Stomach smooth muscle (tissue), 2 donors: ENCODE measurements around the gene DNAAF2.

Experiments used
- H3K27ac ChIP-seq: one replicate; pipeline ENCODE4 v1.7.0; 2013; ENCODE audit warnings: mild to moderate bottlenecking, low read length, inconsistent platforms
- H3K27me3 ChIP-seq, 2 donors: one replicate each; pipeline ENCODE4 v1.7.0; 2013; ENCODE audit warnings: low read length in 2 of 2; ENCODE audit not compliant: insufficient read depth in 2 of 2, control insufficient read depth in 1 of 2
- H3K36me3 ChIP-seq, 2 donors: one replicate each; pipeline ENCODE4 v1.7.0; 2013; ENCODE audit warnings: low read length in 2 of 2; ENCODE audit not compliant: control insufficient read depth in 2 of 2, insufficient read depth in 2 of 2
- H3K4me1 ChIP-seq: one replicate; pipeline ENCODE4 v1.7.0; 2013; ENCODE audit warnings: low read length; ENCODE audit not compliant: control insufficient read depth, insufficient read depth
- H3K4me3 ChIP-seq, 2 donors: one replicate each; pipeline ENCODE4 v1.7.0; 2013; ENCODE audit warnings: low read length in 2 of 2
- H3K9ac ChIP-seq, 2 donors: one replicate each; pipeline ENCODE4 v1.7.0; 2013; ENCODE audit warnings: low read length in 2 of 2, mild to moderate bottlenecking in 1 of 2
- H3K9me3 ChIP-seq, 2 donors: one replicate each; pipeline ENCODE4 v1.7.0; 2013; ENCODE audit warnings: low read length in 2 of 2; ENCODE audit not compliant: control insufficient read depth in 2 of 2
- donor health status: healthy.
- donor health status: Pancreatic carcinoma.

The DNAAF2 gene

GRCh38 chr14:49641697-49642129 lies 6.7 kb upstream of the DNAAF2 start:
- H3K9me3 ChIP-seq = no peaks in the 10 kb centered on the region
- H3K4me3 ChIP-seq = no peak overlapping the region
- no peak overlapping the region for H3K27ac ChIP-seq
- H3K4me1 ChIP-seq = peaks cover 3% of the 10 kb centered on the region
- no peaks in the 10 kb centered on the region for H3K36me3 ChIP-seq
- no peaks in the 10 kb centered on the region for H3K27me3 ChIP-seq
- H3K9ac ChIP-seq = no peak overlapping the region

GRCh38 chr14:49640540-49641417 lies 5.7 kb upstream of the DNAAF2 start:
- Histone ChIP-seq H3K27ac (no peak overlapping the region), H3K27me3 (no peaks in the 10 kb centered on the region), H3K36me3 (no peaks in the 10 kb centered on the region), H3K4me1 (peaks cover 3% of the 10 kb centered on the region), H3K9ac (no peak overlapping the region), H3K4me3 (no peak overlapping the region), H3K9me3 (no peaks in the 10 kb centered on the region)

GRCh38 chr14:49637534-49638078 lies 2.6 kb upstream of the DNAAF2 start:
- Histone ChIP-seq H3K36me3 (no peaks in the 10 kb centered on the region), H3K27ac (no peak overlapping the region), H3K27me3 (no peaks in the 10 kb centered on the region), H3K9me3 (no peaks in the 10 kb centered on the region), H3K4me1 (peaks cover 11% of the 10 kb centered on the region), H3K9ac (no peak overlapping the region), H3K4me3 (no peak overlapping the region)

- H3K36me3 ChIP-seq = no peaks in the 10 kb centered on the region
- no peak overlapping the region for H3K9ac ChIP-seq
- H3K27me3 ChIP-seq = no peaks in the 10 kb centered on the region
- peaks cover 11% of the 10 kb centered on the region for H3K4me1 ChIP-seq
- H3K27ac ChIP-seq = no peak overlapping the region
- no peaks in the 10 kb centered on the region for H3K9me3 ChIP-seq
- no peak overlapping the region for H3K4me3 ChIP-seq
These were observed 1.8 kb upstream of the DNAAF2 start for GRCh38 chr14:49636866-49637265.

- Histone ChIP-seq H3K9ac (peak overlapping the region; percentile 81 to 87), H3K4me3 (peak overlapping the region; percentile 85 to 93), H3K27ac (peak overlapping the region; percentile 91), H3K4me1 (peaks cover 11% of the 10 kb centered on the region), H3K27me3 (no peaks in the 10 kb centered on the region), H3K36me3 (no peaks in the 10 kb centered on the region), H3K9me3 (no peaks in the 10 kb centered on the region)
These were observed 1.2 kb downstream of the DNAAF2 start for GRCh38 chr14:49633640-49634546.

- Histone ChIP-seq H3K4me3 (no peak overlapping the region), H3K27me3 (no peaks in the 10 kb centered on the region), H3K27ac (no peak overlapping the region), H3K9ac (no peak overlapping the region), H3K36me3 (no peaks in the 10 kb centered on the region), H3K9me3 (no peaks in the 10 kb centered on the region), H3K4me1 (peaks cover 23% of the 10 kb centered on the region)
These were observed 10.9 kb downstream of the DNAAF2 start for GRCh38 chr14:49623941-49624839.

GRCh38 chr14:49623387-49623786 lies 11.7 kb downstream of the DNAAF2 start:
- Histone ChIP-seq H3K4me1 (peaks cover 24% of the 10 kb centered on the region), H3K9me3 (no peaks in the 10 kb centered on the region), H3K9ac (no peak overlapping the region), H3K27me3 (no peaks in the 10 kb centered on the region), H3K27ac (no peak overlapping the region), H3K36me3 (peaks cover 1 to 3% of the 10 kb centered on the region in 2 donors), H3K4me3 (no peak overlapping the region)

- no peaks in the 10 kb centered on the region for H3K27me3 ChIP-seq
- peak overlapping the region; percentile 88 to 94 for H3K4me3 ChIP-seq
- H3K27ac ChIP-seq = no peak overlapping the region
- peaks cover 24% of the 10 kb centered on the region for H3K4me1 ChIP-seq
- H3K9ac ChIP-seq = peak overlapping the region in 1 of 2 donors; percentile 89
- H3K9me3 ChIP-seq = no peaks in the 10 kb centered on the region
- H3K36me3 ChIP-seq = peaks cover 8 to 9% of the 10 kb centered on the region in 2 donors
These were observed 12.9 kb downstream of the DNAAF2 start for GRCh38 chr14:49622022-49622607.

GRCh38 chr14:49621114-49621881 lies 13.7 kb downstream of the DNAAF2 start:
- Histone ChIP-seq H3K4me1 (peaks cover 24% of the 10 kb centered on the region), H3K9ac (peak overlapping the region; percentile 89 to 95), H3K36me3 (peaks cover 8 to 9% of the 10 kb centered on the region in 2 donors), H3K27ac (peak overlapping the region; percentile 95), H3K4me3 (peak overlapping the region; percentile 88 to 94), H3K9me3 (no peaks in the 10 kb centered on the region), H3K27me3 (no peaks in the 10 kb centered on the region)
